ENCODE results near the gene DNAJC8. TPM values are rescaled to one million over a fixed set of nuclear protein-coding genes. Genes with fewer than 3 reads are reported as not detected.

Gene DNAJC8
- total RNA-seq, 1 experiment from 2014 or later, result 135 TPM

- intact Hi-C loops (cut with micrococcal nuclease; ENCODE audit: unreplicated experiment), result no loop called here
- Histone ChIP-seq H3K27ac (ENCODE audit: low read depth, low read length, poor library complexity, severe bottlenecking) (no peak overlapping the region), H3K27me3 (replicated peaks; ENCODE audit: insufficient read depth, low read depth, low read length, poor library complexity) (no peaks in the 10 kb centered on the region), H3K4me1 (ENCODE audit: insufficient read depth, low read length, poor library complexity, severe bottlenecking) (no peaks in the 10 kb centered on the region), H3K36me3 (ENCODE audit: insufficient read depth, low read length, poor library complexity, severe bottlenecking) (no peaks in the 10 kb centered on the region), H3K9me3 (ENCODE audit: low read depth, low read length, poor library complexity, severe bottlenecking) (no peaks in the 10 kb centered on the region), H3K4me3 (ENCODE audit: low read depth, low read length, poor library complexity, severe bottlenecking) (no peak overlapping the region)
- TF ChIP-seq EZH2 (IDR thresholded peaks at IDR 0.05; ENCODE audit: borderline replicate concordance, low read depth, low read length, poor library complexity, severe bottlenecking), result no peak
- TF ChIP-seq, protein P1, sequence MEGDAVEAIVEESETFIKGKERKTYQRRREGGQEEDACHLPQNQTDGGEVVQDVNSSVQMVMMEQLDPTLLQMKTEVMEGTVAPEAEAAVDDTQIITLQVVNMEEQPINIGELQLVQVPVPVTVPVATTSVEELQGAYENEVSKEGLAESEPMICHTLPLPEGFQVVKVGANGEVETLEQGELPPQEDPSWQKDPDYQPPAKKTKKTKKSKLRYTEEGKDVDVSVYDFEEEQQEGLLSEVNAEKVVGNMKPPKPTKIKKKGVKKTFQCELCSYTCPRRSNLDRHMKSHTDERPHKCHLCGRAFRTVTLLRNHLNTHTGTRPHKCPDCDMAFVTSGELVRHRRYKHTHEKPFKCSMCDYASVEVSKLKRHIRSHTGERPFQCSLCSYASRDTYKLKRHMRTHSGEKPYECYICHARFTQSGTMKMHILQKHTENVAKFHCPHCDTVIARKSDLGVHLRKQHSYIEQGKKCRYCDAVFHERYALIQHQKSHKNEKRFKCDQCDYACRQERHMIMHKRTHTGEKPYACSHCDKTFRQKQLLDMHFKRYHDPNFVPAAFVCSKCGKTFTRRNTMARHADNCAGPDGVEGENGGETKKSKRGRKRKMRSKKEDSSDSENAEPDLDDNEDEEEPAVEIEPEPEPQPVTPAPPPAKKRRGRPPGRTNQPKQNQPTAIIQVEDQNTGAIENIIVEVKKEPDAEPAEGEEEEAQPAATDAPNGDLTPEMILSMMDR (conservative IDR thresholded peaks at IDR 0.05; ENCODE audit: low read depth, low read length), result no peak
- no peak for DNase-seq (ENCODE audit: low spot score)
- BruUV-seq (replicated peaks), result no TSS peak
- POLR2A ChIA-PET (ENCODE audit: low non-redundant PET), result no interaction called here
- CTCF ChIA-PET, result no interaction called here
Observed at GRCh38 chr1:28156821-28157220, 76.0 kb downstream of the DNAJC8 start.

DNA sequence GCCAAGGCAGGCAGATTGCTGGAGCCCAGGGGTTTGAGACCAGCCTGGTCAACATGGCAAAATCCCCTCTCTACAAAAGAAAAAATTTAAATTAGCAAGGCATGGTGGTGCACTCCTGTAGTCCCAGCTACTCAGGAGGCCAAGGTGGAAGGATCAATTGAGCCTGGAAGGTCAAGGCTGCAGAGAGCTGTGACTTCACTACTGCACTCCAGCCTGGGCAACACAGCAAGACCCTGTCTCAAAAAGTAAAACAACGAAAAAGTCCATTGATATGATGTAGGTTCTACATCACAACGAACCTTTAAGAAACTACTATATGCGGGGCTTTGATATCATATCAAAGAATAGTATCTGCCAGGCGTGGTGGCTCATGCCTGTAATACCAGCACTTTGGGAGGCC is 77.2 kb downstream of the DNAJC8 start:
- ChIA-PET POLR2A (ENCODE audit: low non-redundant PET) (no interaction called here), CTCF (no interaction called here)
- no peaks in the 10 kb centered on the region for H3K4me1 ChIP-seq (ENCODE audit: insufficient read depth, low read length, poor library complexity, severe bottlenecking)
- intact Hi-C loops (cut with micrococcal nuclease; ENCODE audit: unreplicated experiment), result no loop called here
- DNase-seq (ENCODE audit: low spot score), result no peak
- no peak overlapping the region for H3K4me3 ChIP-seq (ENCODE audit: low read depth, low read length, poor library complexity, severe bottlenecking)
- TF ChIP-seq, protein P1 (conservative IDR thresholded peaks at IDR 0.05; ENCODE audit: low read depth, low read length), result no peak
- TF ChIP-seq EZH2 (IDR thresholded peaks at IDR 0.05; ENCODE audit: borderline replicate concordance, low read depth, low read length, poor library complexity, severe bottlenecking), result no peak
- no peaks in the 10 kb centered on the region for H3K27me3 ChIP-seq (replicated peaks; ENCODE audit: insufficient read depth, low read depth, low read length, poor library complexity)
- H3K9me3 ChIP-seq (ENCODE audit: low read depth, low read length, poor library complexity, severe bottlenecking), result no peaks in the 10 kb centered on the region
- no peaks in the 10 kb centered on the region for H3K36me3 ChIP-seq (ENCODE audit: insufficient read depth, low read length, poor library complexity, severe bottlenecking)
- BruUV-seq (replicated peaks), result no TSS peak
- no peak overlapping the region for H3K27ac ChIP-seq (ENCODE audit: low read depth, low read length, poor library complexity, severe bottlenecking)

- Histone ChIP-seq H3K27ac (ENCODE audit: low read depth, low read length, poor library complexity, severe bottlenecking) (no peak overlapping the region), H3K27me3 (replicated peaks; ENCODE audit: insufficient read depth, low read depth, low read length, poor library complexity) (no peaks in the 10 kb centered on the region), H3K4me1 (ENCODE audit: insufficient read depth, low read length, poor library complexity, severe bottlenecking) (no peaks in the 10 kb centered on the region), H3K36me3 (ENCODE audit: insufficient read depth, low read length, poor library complexity, severe bottlenecking) (no peaks in the 10 kb centered on the region), H3K9me3 (ENCODE audit: low read depth, low read length, poor library complexity, severe bottlenecking) (no peaks in the 10 kb centered on the region), H3K4me3 (ENCODE audit: low read depth, low read length, poor library complexity, severe bottlenecking) (no peak overlapping the region)
- no TSS peak for BruUV-seq (replicated peaks)
- DNase-seq (ENCODE audit: low spot score), result no peak
- CTCF ChIA-PET, result no interaction called here
- POLR2A ChIA-PET (ENCODE audit: low non-redundant PET), result no interaction called here
- TF ChIP-seq, protein P1 (conservative IDR thresholded peaks at IDR 0.05; ENCODE audit: low read depth, low read length), result no peak
- no peak for TF ChIP-seq EZH2 (IDR thresholded peaks at IDR 0.05; ENCODE audit: borderline replicate concordance, low read depth, low read length, poor library complexity, severe bottlenecking)
- intact Hi-C loops (cut with micrococcal nuclease; ENCODE audit: unreplicated experiment), result no loop called here
Observed at GRCh38 chr1:28154078-28154594, 78.7 kb downstream of the DNAJC8 start.

Other genes with a start within 250 kb of the DNAJC8 start
- 30.7 and 33.4 TPM in 2 replicates for gene EYA3, start 144.4 kb downstream of the DNAJC8 start, total RNA-seq (2021)
- gene PTAFR, start 56.3 kb downstream of the DNAJC8 start, total RNA-seq (2021), result 0.09 and 0.11 TPM in 2 replicates
- gene ATP5IF1, start 3.1 kb upstream of the DNAJC8 start, total RNA-seq (2021), result 144 and 158 TPM in 2 replicates
- gene SESN2, start 26.5 kb upstream of the DNAJC8 start, total RNA-seq (2021), result 15.7 and 19.8 TPM in 2 replicates
- gene MED18, start 96.0 kb upstream of the DNAJC8 start, total RNA-seq (2021), result 12.1 and 13.9 TPM in 2 replicates
- 63.4 and 66.2 TPM in 2 replicates for gene PHACTR4, start 136.7 kb upstream of the DNAJC8 start, total RNA-seq (2021)